ENCODE measurements around the gene PIK3R2. TPM values are rescaled to one million over a fixed set of nuclear protein-coding genes. Genes with fewer than 3 reads are reported as not detected.
A peak's percentile ranks its signal among the peaks of the same experiment; 100 is the strongest.

The PIK3R2 gene
- total RNA-seq, 1 experiment from 2014 or later, result 42.8 TPM

DNA sequence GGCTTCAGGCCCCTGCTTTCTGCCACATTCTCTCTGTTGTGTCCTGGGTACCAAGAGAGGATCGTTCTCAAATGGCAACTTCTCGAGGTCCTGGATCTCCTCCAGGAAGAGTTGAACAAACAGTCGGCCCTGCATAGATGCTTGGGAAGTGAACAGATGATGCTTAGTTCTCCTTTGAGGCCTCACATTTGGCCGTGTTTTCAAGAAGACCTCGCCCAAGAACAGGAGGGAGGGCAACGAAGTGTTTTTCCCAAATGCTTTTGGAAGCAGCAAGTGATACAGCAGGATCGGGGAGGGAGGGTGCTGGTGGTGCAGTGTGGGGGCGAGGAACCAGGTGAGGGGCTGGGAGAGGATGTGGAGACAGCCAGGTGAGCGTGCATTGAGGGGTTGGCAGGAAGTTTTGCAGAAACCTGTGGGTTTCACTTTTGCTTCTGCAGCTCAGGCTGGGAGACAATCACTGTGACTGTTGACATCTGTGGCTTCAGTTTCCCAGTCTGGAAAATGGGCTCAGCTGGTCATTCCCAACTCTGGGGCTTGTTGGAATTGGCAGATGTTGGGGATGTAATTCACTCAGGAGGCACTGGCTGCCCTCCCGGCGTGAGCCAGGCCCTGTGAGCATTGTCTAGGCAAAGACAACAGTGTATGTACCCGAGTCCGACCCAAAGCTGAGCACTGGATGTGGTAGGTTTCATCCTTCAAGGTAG is 33.8 kb upstream of the PIK3R2 start:
- Histone ChIP-seq H3K9ac (ENCODE audit: extremely low read depth, insufficient read length, low read length) (no peak overlapping the region), H3K9me3 (ENCODE audit: control insufficient read depth, low read depth, low read length) (no peaks in the 10 kb centered on the region), H3K79me1 (ENCODE audit: insufficient read depth, low read depth, low read length, poor library complexity, severe bottlenecking) (no peaks in the 10 kb centered on the region), H3K4me2 (ENCODE audit: insufficient read depth, insufficient read length, low read length) (no peak overlapping the region), H3K79me2 (ENCODE audit: insufficient read depth, low read length) (no peaks in the 10 kb centered on the region), H3K56ac (ENCODE audit: insufficient read length, low read depth, low read length) (no peak overlapping the region), H4K8ac (replicated peaks; ENCODE audit: insufficient read length, low read depth, low read length) (no peak overlapping the region), H4K20me1 (ENCODE audit: control insufficient read depth, insufficient read depth, insufficient read length) (peaks cover 4% of the 10 kb centered on the region), H3K14ac (ENCODE audit: insufficient read depth, low read length) (no peak overlapping the region; the same call in 1 of the 2 replicates), H4K91ac (ENCODE audit: insufficient read length, low read depth, low read length) (no peak overlapping the region), H3K23ac (ENCODE audit: insufficient read length, low read depth, low read length) (no peak overlapping the region), H4K5ac (ENCODE audit: insufficient read length, low read depth, low read length) (no peak overlapping the region), H3T11ph (ENCODE audit: low read length) (no peak overlapping the region), H2BK20ac (ENCODE audit: low read depth, low read length, poor library complexity, severe bottlenecking) (no peak overlapping the region), H3K23me2 (ENCODE audit: insufficient read length, low read depth, low read length, poor library complexity, severe bottlenecking) (peaks cover 3% of the 10 kb centered on the region), H3K4me1 (ENCODE audit: insufficient read depth, low read length) (no peaks in the 10 kb centered on the region; the same call in 1 of the 2 replicates), H3K27ac (ENCODE audit: insufficient read length, low read depth, low read length) (no peak overlapping the region), H2AK5ac (ENCODE audit: insufficient read length, low read length) (no peak overlapping the region), H2BK5ac (ENCODE audit: insufficient read length, low read length) (no peak overlapping the region), H2BK15ac (ENCODE audit: low read depth, low read length) (no peak overlapping the region), H3K27me3 (ENCODE audit: insufficient read depth, low read length) (no peaks in the 10 kb centered on the region), H2AFZ (ENCODE audit: low read length) (no peak overlapping the region), H2BK12ac (ENCODE audit: insufficient read length, low read depth, low read length) (no peak overlapping the region), H3K18ac (ENCODE audit: insufficient read length, low read depth, low read length) (no peak overlapping the region), H2BK120ac (ENCODE audit: low read depth, low read length, poor library complexity, severe bottlenecking) (no peak overlapping the region), H3K4ac (ENCODE audit: low read depth, low read length) (no peak overlapping the region)
- peaks cover 24 to 29% of the 10 kb centered on the region in 2 experiments for H3K4me1 Mint-ChIP-seq
- peaks cover 2 to 9% (median 7%) of the 10 kb centered on the region in 3 experiments; a peak in 6 of 7 replicates for H3K36me3 Mint-ChIP-seq (ENCODE audit: insufficient read depth in 1 of 3, low read depth in 3 of 3)
- H3K27me3 Mint-ChIP-seq (ENCODE audit: low read depth), result peaks cover 4% of the 10 kb centered on the region; the same call in 1 of the 2 replicates
- WGBS (ENCODE audit: extremely low coverage, insufficient read length, low lambda C conversion rate), result no CpG with 5 or more reads among the region's 13 CpGs
- TF ChIP-seq, protein P1, sequence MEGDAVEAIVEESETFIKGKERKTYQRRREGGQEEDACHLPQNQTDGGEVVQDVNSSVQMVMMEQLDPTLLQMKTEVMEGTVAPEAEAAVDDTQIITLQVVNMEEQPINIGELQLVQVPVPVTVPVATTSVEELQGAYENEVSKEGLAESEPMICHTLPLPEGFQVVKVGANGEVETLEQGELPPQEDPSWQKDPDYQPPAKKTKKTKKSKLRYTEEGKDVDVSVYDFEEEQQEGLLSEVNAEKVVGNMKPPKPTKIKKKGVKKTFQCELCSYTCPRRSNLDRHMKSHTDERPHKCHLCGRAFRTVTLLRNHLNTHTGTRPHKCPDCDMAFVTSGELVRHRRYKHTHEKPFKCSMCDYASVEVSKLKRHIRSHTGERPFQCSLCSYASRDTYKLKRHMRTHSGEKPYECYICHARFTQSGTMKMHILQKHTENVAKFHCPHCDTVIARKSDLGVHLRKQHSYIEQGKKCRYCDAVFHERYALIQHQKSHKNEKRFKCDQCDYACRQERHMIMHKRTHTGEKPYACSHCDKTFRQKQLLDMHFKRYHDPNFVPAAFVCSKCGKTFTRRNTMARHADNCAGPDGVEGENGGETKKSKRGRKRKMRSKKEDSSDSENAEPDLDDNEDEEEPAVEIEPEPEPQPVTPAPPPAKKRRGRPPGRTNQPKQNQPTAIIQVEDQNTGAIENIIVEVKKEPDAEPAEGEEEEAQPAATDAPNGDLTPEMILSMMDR (conservative IDR thresholded peaks at IDR 0.05), result no peak
- no peak overlapping the region for H3K27ac Mint-ChIP-seq
- peak overlapping the region; percentile 77 to 88 for H3K4me3 Mint-ChIP-seq
- no peak for DNase-seq
- H3K9me3 Mint-ChIP-seq, result no peaks in the 10 kb centered on the region; a peak in 1 of 5 replicates

Data from H9 (cell line).